ENCODE data around the gene KY.

KY gene

DNA sequence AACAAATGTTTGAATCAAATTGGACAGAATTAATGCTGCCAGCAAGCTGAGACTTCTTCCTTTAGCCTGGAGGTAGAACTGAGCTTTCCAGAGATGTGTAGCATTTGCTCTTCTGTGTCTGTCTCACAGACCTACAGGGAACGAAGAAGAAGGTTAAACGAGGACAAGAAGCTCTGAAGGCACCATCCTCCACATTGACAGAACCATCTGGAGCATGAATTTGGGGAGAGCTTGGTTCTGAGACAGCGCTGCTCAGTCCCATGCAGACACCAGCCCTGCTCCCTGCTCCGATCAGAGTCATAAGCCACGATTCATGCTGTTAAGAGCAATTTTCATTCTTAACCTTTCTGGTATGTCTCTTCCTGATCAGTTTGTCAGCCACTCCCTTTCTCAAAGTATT is 7.7 kb upstream of the KY start:
- Mint-ChIP-seq H3K27ac (no peak overlapping the region), H3K27me3 (no peaks in the 10 kb centered on the region), H3K4me1 (ENCODE audit: low read depth) (no peaks in the 10 kb centered on the region), H3K36me3 (no peaks in the 10 kb centered on the region), H3K4me3 (no peak overlapping the region), H3K9me3 (ENCODE audit: low read depth) (no peaks in the 10 kb centered on the region)

DNA sequence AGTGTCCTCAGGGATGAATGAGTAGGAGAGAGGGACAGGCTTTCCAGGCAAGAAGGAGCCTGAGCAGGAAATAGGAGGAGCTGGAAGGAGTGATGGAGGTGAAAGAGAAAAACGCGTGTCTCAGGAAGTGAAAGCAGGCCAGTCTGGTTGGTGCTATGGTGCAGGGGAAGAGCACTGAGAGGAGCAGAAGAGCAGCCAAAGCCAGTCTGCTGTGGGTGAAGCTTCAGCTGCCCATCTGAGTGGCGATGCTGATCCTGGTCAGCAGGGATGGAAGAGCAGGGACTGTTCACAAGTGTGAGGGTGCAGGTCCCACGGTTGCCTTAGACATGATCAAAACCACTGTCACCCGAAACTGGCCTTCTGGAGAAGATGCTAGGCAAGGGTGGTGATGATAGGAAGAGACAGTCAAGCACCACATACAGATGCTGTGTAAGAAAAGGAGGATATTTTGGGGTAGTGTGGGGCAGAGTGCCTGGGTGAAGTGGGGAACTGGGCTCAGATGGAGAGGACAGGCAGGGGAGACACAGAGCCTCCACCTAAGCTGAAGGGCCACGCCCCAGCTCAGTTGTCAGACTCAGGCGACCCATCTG is 5.5 kb upstream of the KY start:
- Mint-ChIP-seq H3K9me3 (ENCODE audit: low read depth) (no peaks in the 10 kb centered on the region), H3K4me3 (no peak overlapping the region), H3K4me1 (ENCODE audit: low read depth) (no peaks in the 10 kb centered on the region), H3K36me3 (no peaks in the 10 kb centered on the region), H3K27ac (no peak overlapping the region), H3K27me3 (peaks cover 2% of the 10 kb centered on the region)

DNA sequence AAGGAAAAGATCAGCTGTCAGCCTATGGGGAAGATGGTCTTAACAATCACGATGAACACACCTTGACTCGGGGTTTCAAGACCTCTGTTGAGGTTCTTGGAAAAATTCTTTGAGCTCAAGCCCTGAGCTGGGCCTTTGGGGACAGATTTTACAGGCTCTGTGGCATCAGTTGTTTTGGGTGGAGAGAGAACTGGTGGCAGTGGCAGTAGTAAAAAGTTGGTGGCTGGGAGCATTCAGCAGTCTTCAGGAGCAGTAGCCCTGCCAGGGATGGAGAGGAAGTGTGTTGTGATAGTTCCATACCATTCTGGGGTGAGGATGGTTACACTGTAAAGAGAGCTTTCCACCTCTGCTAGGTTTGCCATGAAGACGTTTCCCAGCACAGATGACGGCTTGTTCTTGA is 4.9 kb upstream of the KY start:
- H3K36me3 Mint-ChIP-seq = no peaks in the 10 kb centered on the region
- no peaks in the 10 kb centered on the region for H3K9me3 Mint-ChIP-seq (ENCODE audit: low read depth)
- no peak overlapping the region for H3K27ac Mint-ChIP-seq
- H3K27me3 Mint-ChIP-seq = peaks cover 4% of the 10 kb centered on the region
- H3K4me1 Mint-ChIP-seq (ENCODE audit: low read depth) = no peaks in the 10 kb centered on the region
- H3K4me3 Mint-ChIP-seq = no peak overlapping the region

DNA sequence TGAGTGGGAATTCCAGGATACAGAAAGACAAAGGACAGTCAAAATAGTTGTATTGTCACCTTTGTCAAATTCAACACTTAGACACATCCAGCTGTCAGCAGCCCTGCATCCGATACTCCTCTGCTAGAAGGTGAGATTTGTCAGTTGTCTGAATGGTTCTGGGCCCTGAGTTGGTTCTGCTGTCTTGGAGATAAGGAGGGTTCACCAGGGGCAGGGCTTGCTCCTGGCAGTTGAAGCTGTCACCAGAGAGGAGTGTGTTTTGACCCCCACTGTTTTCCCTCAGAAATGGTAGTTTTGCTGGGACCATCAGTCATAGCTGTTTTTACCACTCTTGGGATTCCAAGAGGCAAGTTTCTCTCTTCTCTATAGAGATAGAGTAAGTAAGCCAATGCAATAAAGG is 3.2 kb upstream of the KY start:
- Mint-ChIP-seq H3K27ac (no peak overlapping the region), H3K36me3 (no peaks in the 10 kb centered on the region), H3K4me3 (no peak overlapping the region), H3K4me1 (ENCODE audit: low read depth) (no peaks in the 10 kb centered on the region), H3K27me3 (peaks cover 4% of the 10 kb centered on the region), H3K9me3 (ENCODE audit: low read depth) (no peaks in the 10 kb centered on the region)

DNA sequence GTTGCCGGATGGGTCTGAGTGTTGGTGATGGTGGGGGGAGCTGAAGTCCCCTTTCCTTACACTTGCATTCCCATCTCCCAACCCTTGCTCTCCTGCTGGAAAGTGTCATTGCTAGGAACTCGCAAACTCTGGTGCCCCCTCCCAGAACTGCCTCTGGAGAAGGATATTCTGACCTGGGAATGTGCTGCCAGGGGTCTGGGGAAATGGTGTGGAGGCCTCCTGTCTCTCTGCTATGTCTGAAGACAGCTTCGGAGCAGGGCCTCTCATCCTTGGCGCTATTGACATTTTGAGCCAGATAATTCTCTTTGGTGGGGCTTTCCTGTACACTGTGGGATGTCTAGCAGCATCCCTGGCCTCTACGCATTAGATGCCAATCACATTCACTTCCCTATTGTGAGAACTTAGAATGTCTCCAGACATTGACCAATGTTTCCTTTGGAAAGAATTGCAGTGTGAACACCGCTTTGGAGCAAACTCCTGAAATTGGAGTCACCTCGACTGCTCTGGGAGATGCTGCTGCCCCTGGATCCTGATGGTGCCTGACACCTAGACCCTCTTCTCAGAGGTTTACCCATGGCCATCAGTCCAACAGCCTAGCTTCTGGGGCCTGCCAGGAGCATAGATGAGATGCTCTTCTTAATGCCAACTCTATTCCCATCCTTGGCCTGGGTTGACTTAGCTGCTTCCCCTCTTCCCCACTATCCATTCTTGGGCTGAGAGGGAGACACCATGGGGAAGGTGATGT is 2.2 kb upstream of the KY start:
- no peak overlapping the region for H3K4me3 Mint-ChIP-seq
- no peaks in the 10 kb centered on the region for H3K36me3 Mint-ChIP-seq
- peaks cover 4% of the 10 kb centered on the region for H3K27me3 Mint-ChIP-seq
- H3K9me3 Mint-ChIP-seq (ENCODE audit: low read depth) = no peaks in the 10 kb centered on the region
- H3K4me1 Mint-ChIP-seq (ENCODE audit: low read depth) = no peaks in the 10 kb centered on the region
- no peak overlapping the region for H3K27ac Mint-ChIP-seq

DNA sequence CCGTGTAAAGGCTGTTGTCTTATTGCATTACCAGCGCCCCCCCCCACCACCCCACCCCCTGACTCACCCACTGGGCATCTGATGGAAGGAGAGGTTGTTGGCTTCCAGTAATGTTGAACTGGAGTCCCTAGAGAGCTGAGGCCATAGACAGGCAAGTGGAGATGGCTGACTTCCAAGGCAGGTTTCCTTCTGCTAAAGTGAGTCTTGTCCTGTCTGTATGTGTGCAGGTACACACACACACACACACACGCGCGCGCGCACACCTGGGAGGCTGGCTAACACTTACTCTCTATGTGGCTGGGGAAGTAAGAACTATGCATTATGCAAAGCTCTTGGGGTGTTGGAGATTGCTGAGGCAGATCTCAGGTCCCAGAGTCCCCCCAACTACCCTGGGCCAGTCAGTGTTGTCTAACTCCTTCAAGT is 1.6 kb upstream of the KY start:
- Mint-ChIP-seq H3K4me1 (ENCODE audit: low read depth) (no peaks in the 10 kb centered on the region), H3K36me3 (no peaks in the 10 kb centered on the region), H3K27me3 (peaks cover 4% of the 10 kb centered on the region), H3K27ac (no peak overlapping the region), H3K9me3 (ENCODE audit: low read depth) (no peaks in the 10 kb centered on the region), H3K4me3 (no peak overlapping the region)

DNA sequence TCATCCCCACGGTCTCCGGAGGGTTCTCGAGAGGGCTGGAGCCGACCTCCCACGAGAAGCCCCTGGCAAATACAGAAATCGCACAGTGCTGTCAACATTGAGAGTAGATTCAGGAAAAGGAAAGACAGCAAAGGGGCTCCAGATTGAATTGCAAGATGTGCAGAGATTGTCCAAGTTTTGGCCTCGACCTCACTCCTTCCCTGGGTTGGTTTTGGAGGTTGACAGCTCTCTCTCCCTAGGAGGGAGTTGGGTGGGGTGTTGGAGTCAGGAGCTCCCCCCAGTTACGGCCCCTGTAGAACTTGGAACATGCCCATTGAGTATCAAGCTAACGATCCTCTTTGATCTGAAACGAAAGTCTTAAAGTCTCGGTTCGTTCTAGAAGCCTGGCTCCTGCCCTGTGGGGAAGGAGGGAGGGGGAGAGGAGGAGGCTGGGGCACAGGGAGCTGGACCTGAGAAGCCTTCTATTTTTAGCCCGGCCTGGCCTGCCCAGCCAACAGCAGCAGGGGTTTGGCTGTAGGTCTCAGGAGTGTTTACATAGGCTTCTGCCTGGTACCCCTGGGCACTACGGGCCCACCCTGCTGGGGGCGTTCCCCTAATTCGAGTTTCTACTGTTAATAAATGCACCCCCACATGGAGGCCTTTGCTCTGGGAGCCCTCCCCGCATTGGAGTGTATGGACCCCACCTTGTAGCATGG is 672 bp upstream of the KY start:
- H3K27me3 Mint-ChIP-seq = peaks cover 4% of the 10 kb centered on the region

DNA sequence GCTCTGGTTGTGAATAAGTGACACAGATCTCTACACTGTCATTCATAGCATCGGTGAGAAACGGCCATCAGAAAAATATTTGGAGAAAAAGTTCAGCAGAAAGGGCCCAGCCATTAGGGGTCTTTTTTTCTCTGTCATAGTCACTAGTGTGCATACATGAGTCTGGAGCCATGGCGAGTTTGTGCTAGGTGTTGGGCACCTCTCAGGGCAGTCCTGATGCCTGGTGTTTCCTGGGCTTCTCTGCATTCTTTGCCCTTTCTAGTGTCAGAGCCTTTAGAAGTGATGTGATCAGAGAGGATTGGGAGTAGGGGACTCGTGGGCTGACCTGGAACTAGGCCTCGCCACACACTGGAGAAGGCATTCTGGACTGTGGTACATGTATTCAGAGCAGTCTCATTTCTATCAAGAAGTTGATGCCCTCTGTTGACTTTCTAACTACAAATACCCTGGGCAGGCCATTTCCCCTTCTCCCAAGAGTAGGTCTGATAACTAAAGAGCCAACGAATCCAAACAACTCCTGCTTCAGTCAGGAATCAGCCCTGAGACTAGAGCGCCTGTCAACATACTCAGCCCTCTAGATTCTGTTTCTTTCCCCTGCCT is 1.6 kb downstream of the KY start:
- no peak overlapping the region for H3K4me3 Mint-ChIP-seq
- no peaks in the 10 kb centered on the region for H3K4me1 Mint-ChIP-seq (ENCODE audit: low read depth)
- no peaks in the 10 kb centered on the region for H3K9me3 Mint-ChIP-seq (ENCODE audit: low read depth)
- H3K36me3 Mint-ChIP-seq = no peaks in the 10 kb centered on the region
- H3K27ac Mint-ChIP-seq = no peak overlapping the region
- peaks cover 4% of the 10 kb centered on the region for H3K27me3 Mint-ChIP-seq

More for the DNA sequence above, 672 bp upstream of the KY start:
- Mint-ChIP-seq H3K4me3 (no peak overlapping the region), H3K36me3 (no peaks in the 10 kb centered on the region), H3K9me3 (ENCODE audit: low read depth) (no peaks in the 10 kb centered on the region), H3K4me1 (ENCODE audit: low read depth) (no peaks in the 10 kb centered on the region), H3K27ac (no peak overlapping the region)

DNA sequence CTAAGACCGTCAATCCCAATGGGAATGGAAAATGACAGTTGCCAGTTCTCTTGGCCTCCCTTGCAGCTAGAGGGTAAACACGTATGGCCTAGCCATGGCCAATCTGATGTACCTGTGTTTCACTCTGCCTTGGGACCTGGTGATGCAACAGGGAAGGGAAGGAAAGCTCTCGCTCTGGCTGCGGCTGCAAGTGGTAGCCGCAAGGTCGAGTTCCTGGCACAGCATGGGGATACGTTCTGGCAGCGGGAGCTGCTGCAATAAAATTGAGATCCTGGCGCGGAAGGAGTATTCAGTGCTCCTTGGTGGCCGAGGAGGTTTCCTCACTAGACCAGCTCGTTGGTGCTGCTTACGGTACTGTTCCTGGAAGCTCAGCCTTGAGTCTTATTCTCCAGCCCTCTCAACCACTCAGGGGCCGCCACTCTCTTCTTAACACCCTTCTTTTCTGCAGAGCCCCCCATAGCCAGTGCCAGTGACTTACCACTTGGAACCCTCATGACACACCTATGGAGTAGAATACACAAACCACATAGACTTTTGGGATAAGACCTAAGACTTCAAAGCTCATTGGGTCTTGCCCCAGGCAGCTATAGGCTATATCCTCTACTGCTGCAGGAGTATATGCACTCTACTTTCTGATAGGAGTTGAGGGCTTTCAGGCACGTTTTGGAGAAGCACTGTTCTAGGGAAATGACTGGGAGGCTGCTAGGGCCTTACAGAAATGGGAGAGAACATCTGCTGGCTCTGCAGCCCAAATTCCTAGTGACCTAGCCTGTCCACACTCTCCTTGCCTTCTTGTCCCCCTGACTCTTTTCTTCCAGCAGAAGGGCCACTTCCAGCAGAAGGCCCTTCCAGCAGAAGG is 2.7 kb downstream of the KY start:
- no peak overlapping the region for H3K4me3 Mint-ChIP-seq
- no peaks in the 10 kb centered on the region for H3K36me3 Mint-ChIP-seq
- no peaks in the 10 kb centered on the region for H3K4me1 Mint-ChIP-seq (ENCODE audit: low read depth)
- H3K9me3 Mint-ChIP-seq (ENCODE audit: low read depth) = no peaks in the 10 kb centered on the region
- no peak overlapping the region for H3K27ac Mint-ChIP-seq
- H3K27me3 Mint-ChIP-seq = peaks cover 2% of the 10 kb centered on the region

DNA sequence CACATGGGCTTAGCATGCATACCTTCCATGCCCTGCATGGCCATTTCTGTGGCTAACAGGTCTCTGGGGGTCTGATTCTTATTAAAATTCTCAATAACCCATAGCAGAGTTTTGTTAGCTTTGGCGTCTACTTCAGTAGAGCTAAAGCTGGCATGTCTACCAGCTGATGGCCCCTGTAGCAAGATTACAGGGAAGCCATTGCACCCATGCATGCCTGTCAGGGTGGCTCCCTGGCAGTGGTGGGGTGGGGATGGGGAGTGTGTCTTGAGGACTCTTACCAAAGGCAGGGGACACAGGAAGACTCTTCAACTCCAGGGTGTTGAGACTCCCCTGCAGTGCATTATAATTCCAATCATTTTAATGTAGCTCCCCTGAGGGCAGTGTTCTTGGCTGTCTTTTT is 4.7 kb downstream of the KY start:
- Mint-ChIP-seq H3K27ac (no peak overlapping the region), H3K9me3 (ENCODE audit: low read depth) (no peaks in the 10 kb centered on the region), H3K27me3 (no peaks in the 10 kb centered on the region), H3K4me1 (ENCODE audit: low read depth) (no peaks in the 10 kb centered on the region), H3K36me3 (no peaks in the 10 kb centered on the region), H3K4me3 (no peak overlapping the region)

DNA sequence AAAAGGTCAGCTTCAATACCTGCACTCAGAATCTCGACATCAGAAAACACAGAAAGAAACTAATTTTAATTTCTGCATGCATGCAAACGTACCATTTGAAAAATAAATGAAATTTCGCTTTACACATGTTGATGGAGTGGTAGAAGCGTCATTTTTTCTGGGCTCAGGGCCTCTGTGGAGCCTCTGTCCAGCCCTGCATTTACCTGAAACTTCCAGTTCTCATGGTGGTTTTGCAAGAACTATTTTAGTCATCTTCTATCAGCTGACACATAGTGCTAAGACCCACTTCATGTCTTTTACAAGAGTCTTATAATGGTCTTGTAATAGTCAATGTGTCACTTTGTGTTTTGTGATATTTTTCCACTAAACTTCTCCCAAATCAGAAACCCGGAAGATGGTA is 5.3 kb downstream of the KY start:
- no peaks in the 10 kb centered on the region for H3K27me3 Mint-ChIP-seq
- H3K36me3 Mint-ChIP-seq = no peaks in the 10 kb centered on the region
- no peaks in the 10 kb centered on the region for H3K9me3 Mint-ChIP-seq (ENCODE audit: low read depth)
- H3K4me3 Mint-ChIP-seq = no peak overlapping the region
- no peaks in the 10 kb centered on the region for H3K4me1 Mint-ChIP-seq (ENCODE audit: low read depth)
- no peak overlapping the region for H3K27ac Mint-ChIP-seq

DNA sequence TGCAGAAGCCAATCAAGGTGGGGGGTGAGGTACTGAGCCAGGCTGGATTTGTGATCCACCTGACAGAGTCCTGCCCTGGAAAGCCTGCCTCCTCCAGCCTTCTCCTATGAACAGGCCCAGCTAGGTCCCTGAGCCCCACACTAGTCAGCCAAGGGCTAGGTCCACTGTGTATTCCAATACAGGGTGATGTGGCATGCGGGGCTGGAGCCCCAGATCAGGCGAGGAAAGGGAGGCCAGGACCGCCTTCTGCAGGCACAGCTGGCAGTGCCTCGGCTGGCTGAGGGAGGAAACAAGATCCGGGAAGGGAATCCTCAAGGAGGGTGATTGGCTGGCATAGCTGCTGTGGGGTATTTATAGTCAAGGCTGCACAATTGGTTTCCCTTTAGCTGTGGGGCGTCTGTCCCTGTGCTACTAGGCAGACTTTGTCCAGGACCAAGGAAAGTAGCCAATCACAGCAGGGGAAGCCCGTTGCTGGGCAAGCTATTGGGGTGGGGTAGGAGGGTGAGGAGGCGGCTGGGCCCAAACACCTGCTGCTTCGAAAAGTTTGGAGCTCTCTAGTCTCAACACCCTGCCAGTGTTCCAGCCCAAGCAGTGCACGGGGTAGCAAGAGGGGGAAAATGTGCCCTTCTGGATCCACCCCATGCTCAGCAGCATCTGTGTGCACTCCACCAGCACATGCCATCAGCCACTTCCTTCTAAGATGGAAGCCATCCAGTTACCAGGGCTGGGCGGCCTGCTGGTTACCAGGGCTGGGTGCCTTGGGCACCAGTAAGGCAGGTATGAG is 5.9 kb downstream of the KY start:
- no peak overlapping the region for H3K4me3 Mint-ChIP-seq
- no peaks in the 10 kb centered on the region for H3K9me3 Mint-ChIP-seq (ENCODE audit: low read depth)
- no peaks in the 10 kb centered on the region for H3K36me3 Mint-ChIP-seq
- no peaks in the 10 kb centered on the region for H3K4me1 Mint-ChIP-seq (ENCODE audit: low read depth)
- H3K27me3 Mint-ChIP-seq = no peaks in the 10 kb centered on the region
- H3K27ac Mint-ChIP-seq = no peak overlapping the region

DNA sequence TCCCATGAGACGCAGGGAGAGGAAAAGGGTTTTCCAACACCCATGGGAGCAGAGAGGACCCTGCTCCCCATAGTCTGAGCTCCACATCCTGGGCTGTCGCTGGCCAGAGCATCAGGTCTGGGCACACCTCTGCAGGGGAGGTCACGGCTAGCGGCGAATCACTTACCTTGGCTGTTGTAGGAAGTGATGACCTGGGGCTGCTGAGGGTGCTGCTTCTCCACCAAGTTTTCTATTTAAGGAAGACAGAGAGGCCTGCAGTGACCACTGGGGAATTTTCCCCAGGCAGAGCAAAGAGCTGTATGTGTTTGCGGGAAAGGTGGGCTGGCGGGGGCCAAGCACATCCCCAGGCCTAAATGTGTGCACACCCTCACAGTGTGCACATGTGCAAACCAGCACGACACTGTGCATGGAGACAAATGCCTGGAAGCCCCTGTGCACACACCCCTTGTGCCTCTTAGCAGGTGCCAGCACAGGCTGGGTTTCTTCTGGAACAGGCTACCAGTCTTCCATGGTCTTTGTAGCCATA is 7.6 kb downstream of the KY start:
- no peak overlapping the region for H3K4me3 Mint-ChIP-seq
- no peaks in the 10 kb centered on the region for H3K36me3 Mint-ChIP-seq
- no peaks in the 10 kb centered on the region for H3K27me3 Mint-ChIP-seq

More for the DNA sequence above, 7.6 kb downstream of the KY start:
- Mint-ChIP-seq H3K4me1 (ENCODE audit: low read depth) (no peaks in the 10 kb centered on the region), H3K9me3 (ENCODE audit: low read depth) (no peaks in the 10 kb centered on the region), H3K27ac (no peak overlapping the region)

Measured in activated naive CD8-positive, alpha-beta T cell (primary cell).